Measurements from ENCODE around the gene LGALS4. TPM values are rescaled to one million over a fixed set of nuclear protein-coding genes. Genes with fewer than 3 reads are reported as not detected.
A peak's percentile ranks its signal among the peaks of the same experiment; 100 is the strongest.
"Not testable (repeated sequence)": the region's sequence is repeated elsewhere in the genome, so short reads cannot be mapped to it uniquely, and the experiment has no call there.

LGALS4 gene
- total and polyA plus RNA-seq, 4 donors: 0.51 to 544 (median 6.0) TPM

- ATAC-seq (ENCODE audit: low FRiP score) (no peak), DNase-seq (no peak)
- WGBS, 2 donors: 93% methylated on average over 4 of the region's 4 CpGs
- H3K36me3 ChIP-seq (ENCODE audit: control insufficient read depth in 1 of 2, insufficient read depth in 2 of 2, low read length in 1 of 2): peaks cover 11 to 20% of the 10 kb centered on the region in 2 donors
- H3K27ac ChIP-seq (ENCODE audit: low read depth in 1 of 2, low read length in 2 of 2): no peak overlapping the region
- no peaks in the 10 kb centered on the region for H3K27me3 ChIP-seq (ENCODE audit: control insufficient read depth in 1 of 2, insufficient read depth in 2 of 2, low read length in 1 of 2)
- H3K4me1 ChIP-seq (ENCODE audit: control insufficient read depth in 1 of 2, insufficient read depth in 2 of 2, low read length in 2 of 2): peaks cover 0 to 2% of the 10 kb centered on the region in 2 donors
- intact Hi-C loops (cut with DNase I): loop anchor here (5.0 to 10.0 kb wide), 2 partner anchors 102 to 179 kb away; no protein-coding TSS in a partner anchor
- no peak overlapping the region for H3K4me3 ChIP-seq (ENCODE audit: low read length in 2 of 2)
- no peaks in the 10 kb centered on the region for H3K9me3 ChIP-seq (ENCODE audit: control insufficient read depth, low read length)
These were observed 21.4 kb upstream of the LGALS4 start for GRCh38 chr19:38834104-38834490.

DNA sequence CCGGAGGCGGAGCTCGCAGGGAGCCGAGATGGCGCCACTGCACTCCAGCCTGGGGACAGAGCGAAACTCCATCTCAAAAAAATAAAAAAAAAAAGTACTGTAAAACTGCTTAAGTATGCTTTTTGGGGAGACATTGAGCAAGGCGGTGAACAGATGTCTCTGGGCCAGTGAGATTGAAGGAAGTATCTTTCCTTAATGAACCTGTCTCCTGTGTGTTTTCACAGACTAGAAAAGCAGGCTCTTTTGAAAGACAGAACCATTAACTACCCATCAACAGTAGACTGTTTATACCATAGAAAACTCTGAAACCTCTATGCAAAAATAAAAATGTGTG is 20.3 kb upstream of the LGALS4 start:
- no peak overlapping the region for H3K4me3 ChIP-seq (ENCODE audit: low read length in 2 of 2)
- peaks cover 9 to 14% of the 10 kb centered on the region in 2 donors for H3K36me3 ChIP-seq (ENCODE audit: control insufficient read depth in 1 of 2, insufficient read depth in 2 of 2, low read length in 1 of 2)
- intact Hi-C loops (cut with DNase I): loop anchor here (5.0 to 10.0 kb wide), 2 partner anchors 101 to 178 kb away; no protein-coding TSS in a partner anchor
- H3K9me3 ChIP-seq (ENCODE audit: control insufficient read depth, low read length): no peaks in the 10 kb centered on the region
- no peak for ATAC-seq (ENCODE audit: low FRiP score)
- no peak for DNase-seq
- no peaks in the 10 kb centered on the region for H3K27me3 ChIP-seq (ENCODE audit: control insufficient read depth in 1 of 2, insufficient read depth in 2 of 2, low read length in 1 of 2)
- no peak overlapping the region for H3K27ac ChIP-seq (ENCODE audit: low read depth in 1 of 2, low read length in 2 of 2)
- 92 to 96% methylated on average over 7 of the region's 7 CpGs for WGBS, 2 donors
- H3K4me1 ChIP-seq (ENCODE audit: control insufficient read depth in 1 of 2, insufficient read depth in 2 of 2, low read length in 2 of 2): peaks cover 0 to 2% of the 10 kb centered on the region in 2 donors

- peaks cover 0 to 2% of the 10 kb centered on the region in 2 donors for H3K4me1 ChIP-seq (ENCODE audit: control insufficient read depth in 1 of 2, insufficient read depth in 2 of 2, low read length in 2 of 2)
- H3K36me3 ChIP-seq (ENCODE audit: control insufficient read depth in 1 of 2, insufficient read depth in 2 of 2, low read length in 1 of 2): no peaks in the 10 kb centered on the region
- peak overlapping the region; percentile 42 to 43 for H3K4me3 ChIP-seq (ENCODE audit: low read length in 2 of 2)
- ATAC-seq (ENCODE audit: low FRiP score): peak; percentile 64
- no peaks in the 10 kb centered on the region for H3K27me3 ChIP-seq (ENCODE audit: control insufficient read depth in 1 of 2, insufficient read depth in 2 of 2, low read length in 1 of 2)
- peak overlapping the region in 1 of 2 donors; percentile 78 for H3K27ac ChIP-seq (ENCODE audit: low read depth in 1 of 2, low read length in 2 of 2)
- H3K9me3 ChIP-seq (ENCODE audit: control insufficient read depth, low read length): no peaks in the 10 kb centered on the region
- peak; percentile 81 to 88 for DNase-seq
- intact Hi-C loops (cut with DNase I): loop anchor here (5.0 to 10.0 kb wide), 2 partner anchors 99 to 176 kb away; no protein-coding TSS in a partner anchor
- WGBS, 2 donors: 2 to 5% methylated on average over 16 of the region's 16 CpGs
These were observed 18.4 kb upstream of the LGALS4 start for GRCh38 chr19:38831142-38831605.

- WGBS, 2 donors: 71 to 72% methylated on average over 4 of the region's 4 CpGs
- Histone ChIP-seq H3K27ac (ENCODE audit: low read depth in 1 of 2, low read length in 2 of 2) (no peak overlapping the region), H3K4me3 (ENCODE audit: low read length in 2 of 2) (no peak overlapping the region), H3K27me3 (ENCODE audit: control insufficient read depth in 1 of 2, insufficient read depth in 2 of 2, low read length in 1 of 2) (no peaks in the 10 kb centered on the region), H3K9me3 (ENCODE audit: control insufficient read depth, low read length) (no peaks in the 10 kb centered on the region), H3K4me1 (ENCODE audit: control insufficient read depth in 1 of 2, insufficient read depth in 2 of 2, low read length in 2 of 2) (peaks cover 0 to 1% of the 10 kb centered on the region in 2 donors), H3K36me3 (ENCODE audit: control insufficient read depth in 1 of 2, insufficient read depth in 2 of 2, low read length in 1 of 2) (no peaks in the 10 kb centered on the region)
- intact Hi-C loops (cut with DNase I): loop anchor here (5.0 to 10.0 kb wide), 2 partner anchors 98 to 175 kb away; no protein-coding TSS in a partner anchor
- DNase-seq (no peak), ATAC-seq (ENCODE audit: low FRiP score) (no peak)
These were observed 17.4 kb upstream of the LGALS4 start for GRCh38 chr19:38830039-38830733.

GRCh38 chr19:38829203-38829602 is 16.5 kb upstream of the LGALS4 start:
- H3K27me3 ChIP-seq (ENCODE audit: control insufficient read depth in 1 of 2, insufficient read depth in 2 of 2, low read length in 1 of 2); H3K4me3 ChIP-seq (ENCODE audit: low read length in 2 of 2); H3K4me1 ChIP-seq (ENCODE audit: control insufficient read depth in 1 of 2, insufficient read depth in 2 of 2, low read length in 2 of 2); DNase-seq; ATAC-seq (ENCODE audit: low FRiP score); intact Hi-C loops (cut with DNase I); H3K27ac ChIP-seq (ENCODE audit: low read depth in 1 of 2, low read length in 2 of 2); H3K36me3 ChIP-seq (ENCODE audit: control insufficient read depth in 1 of 2, insufficient read depth in 2 of 2, low read length in 1 of 2); H3K9me3 ChIP-seq (ENCODE audit: control insufficient read depth, low read length): not testable (repeated sequence)
- 93 to 95% methylated on average over 7 of the region's 7 CpGs for WGBS, 2 donors

DNA sequence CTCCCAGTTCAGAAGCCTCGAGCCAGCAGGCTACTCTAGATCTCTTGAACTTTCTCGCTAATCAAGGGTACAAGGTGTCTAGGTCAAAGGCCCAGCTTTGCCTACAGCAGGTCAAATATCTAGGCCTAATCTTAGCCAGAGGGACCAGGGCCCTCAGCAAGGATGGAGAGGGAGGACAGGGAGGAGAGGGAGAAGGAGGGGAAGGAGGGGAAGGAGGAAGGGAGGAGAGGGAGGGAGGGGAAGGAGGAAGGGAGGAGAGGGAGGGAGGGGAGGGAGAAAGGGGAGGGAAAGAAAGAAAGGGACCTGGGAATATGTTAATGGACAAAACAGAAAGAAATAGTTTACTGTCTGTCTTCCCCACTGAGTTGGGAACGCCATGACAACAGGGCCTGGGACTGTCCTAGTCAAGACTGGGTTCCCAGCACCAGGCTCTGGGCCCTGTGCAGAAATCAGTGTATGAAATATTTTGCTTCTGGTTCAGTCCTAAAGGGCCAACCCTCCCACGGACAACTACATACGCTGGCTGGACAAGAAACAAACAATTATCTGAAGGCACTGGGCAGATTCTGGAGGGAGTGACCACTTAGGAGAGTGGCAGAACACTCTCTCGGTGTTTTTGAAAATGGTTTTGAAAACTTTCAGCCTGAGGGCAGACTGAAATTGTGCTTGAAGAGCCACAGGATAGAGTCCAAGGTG is 14.3 kb upstream of the LGALS4 start:
- Histone ChIP-seq H3K4me1 (ENCODE audit: control insufficient read depth in 1 of 2, insufficient read depth in 2 of 2, low read length in 2 of 2) (no peaks in the 10 kb centered on the region), H3K36me3 (ENCODE audit: control insufficient read depth in 1 of 2, insufficient read depth in 2 of 2, low read length in 1 of 2) (no peaks in the 10 kb centered on the region), H3K4me3 (ENCODE audit: low read length in 2 of 2) (no peak overlapping the region), H3K27me3 (ENCODE audit: control insufficient read depth in 1 of 2, insufficient read depth in 2 of 2, low read length in 1 of 2) (no peaks in the 10 kb centered on the region), H3K27ac (ENCODE audit: low read depth in 1 of 2, low read length in 2 of 2) (no peak overlapping the region), H3K9me3 (ENCODE audit: control insufficient read depth, low read length) (no peaks in the 10 kb centered on the region)
- intact Hi-C loops (cut with DNase I): no loop called here
- WGBS, 2 donors: 81 to 83% methylated on average over 6 of the region's 6 CpGs
- no peak for ATAC-seq (ENCODE audit: low FRiP score)
- DNase-seq: no peak

DNA sequence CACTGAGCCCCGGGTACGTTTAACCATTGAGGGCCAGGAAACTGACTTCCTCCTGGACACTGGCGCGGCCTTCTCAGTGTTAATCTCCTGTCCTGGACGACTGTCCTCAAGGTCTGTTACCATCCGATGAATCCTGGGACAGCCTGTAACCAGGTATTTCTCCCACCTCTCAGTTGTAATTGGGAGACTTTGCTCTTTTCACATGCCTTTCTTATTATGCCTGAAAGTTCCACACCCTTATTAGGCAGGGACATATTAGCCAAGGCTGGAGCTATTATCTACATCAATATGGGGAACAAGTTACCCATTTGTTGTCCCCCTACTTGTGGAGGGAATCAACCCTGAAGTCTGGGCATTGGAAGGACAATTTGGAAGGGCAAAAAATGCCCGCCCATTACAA is 13.2 kb upstream of the LGALS4 start:
- intact Hi-C loops (cut with DNase I); H3K27ac ChIP-seq (ENCODE audit: low read depth in 1 of 2, low read length in 2 of 2); DNase-seq; H3K4me1 ChIP-seq (ENCODE audit: control insufficient read depth in 1 of 2, insufficient read depth in 2 of 2, low read length in 2 of 2); H3K9me3 ChIP-seq (ENCODE audit: control insufficient read depth, low read length); H3K27me3 ChIP-seq (ENCODE audit: control insufficient read depth in 1 of 2, insufficient read depth in 2 of 2, low read length in 1 of 2); H3K36me3 ChIP-seq (ENCODE audit: control insufficient read depth in 1 of 2, insufficient read depth in 2 of 2, low read length in 1 of 2); H3K4me3 ChIP-seq (ENCODE audit: low read length in 2 of 2); ATAC-seq (ENCODE audit: low FRiP score): not testable (repeated sequence)
- WGBS, 2 donors: 82 to 89% methylated on average over 7 of the region's 7 CpGs

DNA sequence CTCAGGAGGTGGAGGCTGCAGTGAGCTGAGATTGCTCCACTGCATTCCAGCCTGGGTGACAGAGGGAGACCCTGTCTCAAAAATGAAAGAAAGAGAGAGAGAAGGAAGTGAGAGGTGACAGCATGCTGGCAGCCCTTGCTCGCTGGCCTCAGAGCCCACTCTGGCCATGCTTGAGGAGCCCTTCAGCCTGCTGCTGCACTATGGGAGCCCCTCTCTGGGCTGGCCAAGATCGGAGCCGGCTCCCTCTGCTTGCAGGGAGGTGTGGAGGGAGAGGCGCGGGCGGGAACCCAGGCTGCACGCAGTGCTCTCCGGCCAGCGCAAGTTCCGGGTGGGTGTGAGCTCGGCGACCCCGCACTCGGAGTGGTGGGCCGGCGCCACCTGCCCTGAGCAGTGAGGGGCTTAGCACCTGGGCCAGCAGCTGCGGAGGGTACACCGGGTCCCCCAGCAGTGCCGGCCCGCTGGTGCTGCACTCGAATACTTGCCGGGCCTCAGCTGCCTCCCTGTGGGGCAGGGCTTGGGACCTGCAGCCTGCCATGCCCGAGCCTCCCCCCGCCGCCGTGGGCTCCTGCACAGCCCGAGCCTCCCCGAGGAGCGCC is 8.6 kb upstream of the LGALS4 start:
- H3K4me3 ChIP-seq (ENCODE audit: low read length in 2 of 2); H3K36me3 ChIP-seq (ENCODE audit: control insufficient read depth in 1 of 2, insufficient read depth in 2 of 2, low read length in 1 of 2); DNase-seq; H3K27me3 ChIP-seq (ENCODE audit: control insufficient read depth in 1 of 2, insufficient read depth in 2 of 2, low read length in 1 of 2); ATAC-seq (ENCODE audit: low FRiP score); intact Hi-C loops (cut with DNase I); H3K4me1 ChIP-seq (ENCODE audit: control insufficient read depth in 1 of 2, insufficient read depth in 2 of 2, low read length in 2 of 2); H3K9me3 ChIP-seq (ENCODE audit: control insufficient read depth, low read length); H3K27ac ChIP-seq (ENCODE audit: low read depth in 1 of 2, low read length in 2 of 2): not testable (repeated sequence)
- WGBS, 2 donors: 98% methylated on average over 23 to 29 of the region's 29 CpGs

Measured in aorta (tissue), 5 donors.